ENCODE results near the gene HIGD1A.

Gene HIGD1A

GRCh38 chr3:42790714-42791229 is 13.5 kb downstream of the HIGD1A start:
- Histone ChIP-seq H3K4me3 (ENCODE audit: low read length) (no peak overlapping the region), H3K79me2 (ENCODE audit: control insufficient read depth, low read length) (peaks cover 31% of the 10 kb centered on the region), H3K36me3 (ENCODE audit: control insufficient read depth, low read length) (peaks cover 36% of the 10 kb centered on the region), H3K9me3 (ENCODE audit: control insufficient read depth, insufficient read depth, low read length) (no peaks in the 10 kb centered on the region), H3K4me1 (ENCODE audit: control insufficient read depth, low read length) (no peaks in the 10 kb centered on the region), H3K27ac (ENCODE audit: low read depth, low read length) (no peak overlapping the region), H3K9me2 (replicated peaks; ENCODE audit: control insufficient read depth, low read length) (no peaks in the 10 kb centered on the region), H3K27me3 (ENCODE audit: control insufficient read depth, low read length) (no peaks in the 10 kb centered on the region), H3F3A (ENCODE audit: control insufficient read depth, insufficient read depth) (no peaks in the 10 kb centered on the region), H4K20me1 (ENCODE audit: control insufficient read depth, insufficient read depth, low read depth, low read length) (no peaks in the 10 kb centered on the region), H3K4me2 (ENCODE audit: low read length) (no peak overlapping the region)
- TF ChIP-seq EZH2phosphoT487 (IDR thresholded peaks at IDR 0.05; ENCODE audit: borderline replicate concordance, low read length) (no peak), CTCF (IDR thresholded peaks at IDR 0.05; ENCODE audit: low read depth, low read length, poor library complexity, severe bottlenecking) (no peak)

- peaks cover 44% of the 10 kb centered on the region for H3K36me3 ChIP-seq (ENCODE audit: control insufficient read depth, low read length)
- TF ChIP-seq EZH2phosphoT487 (IDR thresholded peaks at IDR 0.05; ENCODE audit: borderline replicate concordance, low read length) = no peak
- no peak for TF ChIP-seq CTCF (IDR thresholded peaks at IDR 0.05; ENCODE audit: low read depth, low read length, poor library complexity, severe bottlenecking)
These were observed 17.7 kb downstream of the HIGD1A start for GRCh38 chr3:42786631-42787030.

GRCh38 chr3:42786212-42786611 is 18.1 kb downstream of the HIGD1A start:
- H3K4me2 ChIP-seq (ENCODE audit: low read length) = no peak overlapping the region
- no peaks in the 10 kb centered on the region for H3K9me2 ChIP-seq (replicated peaks; ENCODE audit: control insufficient read depth, low read length)
- no peak overlapping the region for H3K27ac ChIP-seq (ENCODE audit: low read depth, low read length)
- H3K79me2 ChIP-seq (ENCODE audit: control insufficient read depth, low read length) = peaks cover 12% of the 10 kb centered on the region
- TF ChIP-seq EZH2phosphoT487 (IDR thresholded peaks at IDR 0.05; ENCODE audit: borderline replicate concordance, low read length) (no peak), CTCF (IDR thresholded peaks at IDR 0.05; ENCODE audit: low read depth, low read length, poor library complexity, severe bottlenecking) (no peak)
- H3K4me1 ChIP-seq (ENCODE audit: control insufficient read depth, low read length) = no peaks in the 10 kb centered on the region
- H4K20me1 ChIP-seq (ENCODE audit: control insufficient read depth, insufficient read depth, low read depth, low read length) = no peaks in the 10 kb centered on the region
- no peaks in the 10 kb centered on the region for H3K9me3 ChIP-seq (ENCODE audit: control insufficient read depth, insufficient read depth, low read length)
- peaks cover 44% of the 10 kb centered on the region for H3K36me3 ChIP-seq (ENCODE audit: control insufficient read depth, low read length)
- no peaks in the 10 kb centered on the region for H3K27me3 ChIP-seq (ENCODE audit: control insufficient read depth, low read length)
- H3K4me3 ChIP-seq (ENCODE audit: low read length) = no peak overlapping the region
- peaks cover 2% of the 10 kb centered on the region; the same call in 1 of the 2 replicates for H3F3A ChIP-seq (ENCODE audit: control insufficient read depth, insufficient read depth)

More at GRCh38 chr3:42786631-42787030, 17.7 kb downstream of the HIGD1A start:
- Histone ChIP-seq H3F3A (ENCODE audit: control insufficient read depth, insufficient read depth) (peaks cover 2% of the 10 kb centered on the region; the same call in 1 of the 2 replicates), H4K20me1 (ENCODE audit: control insufficient read depth, insufficient read depth, low read depth, low read length) (no peaks in the 10 kb centered on the region), H3K4me3 (ENCODE audit: low read length) (no peak overlapping the region), H3K79me2 (ENCODE audit: control insufficient read depth, low read length) (peaks cover 12% of the 10 kb centered on the region), H3K27ac (ENCODE audit: low read depth, low read length) (no peak overlapping the region), H3K4me2 (ENCODE audit: low read length) (no peak overlapping the region), H3K27me3 (ENCODE audit: control insufficient read depth, low read length) (no peaks in the 10 kb centered on the region), H3K9me2 (replicated peaks; ENCODE audit: control insufficient read depth, low read length) (no peaks in the 10 kb centered on the region), H3K9me3 (ENCODE audit: control insufficient read depth, insufficient read depth, low read length) (no peaks in the 10 kb centered on the region), H3K4me1 (ENCODE audit: control insufficient read depth, low read length) (no peaks in the 10 kb centered on the region)
